Measurements from ENCODE around the gene TCAF1.
"Not testable (repeated sequence)": the region's sequence is repeated elsewhere in the genome, so short reads cannot be mapped to it uniquely, and the experiment has no call there.

The TCAF1 gene

DNA sequence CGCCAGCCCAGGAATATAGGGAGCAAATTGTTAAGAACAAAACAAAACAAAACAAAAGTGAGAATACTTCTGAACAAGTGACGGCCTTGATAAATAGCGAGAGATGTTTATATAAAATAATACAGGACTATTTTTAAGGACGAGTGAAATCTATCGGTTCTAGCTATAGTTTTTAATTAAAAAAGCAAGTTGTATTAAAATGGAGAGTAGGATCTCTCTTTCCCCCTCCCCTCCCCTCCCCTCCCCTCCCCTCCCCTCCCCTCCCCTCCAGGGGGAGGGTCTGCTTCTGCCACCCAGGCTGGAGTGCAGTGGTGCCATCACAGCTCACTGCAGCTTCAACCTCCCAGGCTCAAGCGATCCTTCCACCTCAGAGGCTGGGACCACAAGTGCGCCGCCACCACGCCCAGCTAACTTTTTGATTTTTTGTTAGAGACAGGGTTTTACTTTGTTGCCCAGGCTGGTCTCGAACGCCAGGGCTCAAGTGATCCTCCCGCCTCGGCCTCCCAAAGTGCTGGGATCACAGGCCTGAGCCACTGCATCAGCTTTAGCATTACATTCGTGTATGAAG lies 440 bp upstream of the TCAF1 start:
- no peak for DNase-seq (ENCODE audit: low read depth)

DNA sequence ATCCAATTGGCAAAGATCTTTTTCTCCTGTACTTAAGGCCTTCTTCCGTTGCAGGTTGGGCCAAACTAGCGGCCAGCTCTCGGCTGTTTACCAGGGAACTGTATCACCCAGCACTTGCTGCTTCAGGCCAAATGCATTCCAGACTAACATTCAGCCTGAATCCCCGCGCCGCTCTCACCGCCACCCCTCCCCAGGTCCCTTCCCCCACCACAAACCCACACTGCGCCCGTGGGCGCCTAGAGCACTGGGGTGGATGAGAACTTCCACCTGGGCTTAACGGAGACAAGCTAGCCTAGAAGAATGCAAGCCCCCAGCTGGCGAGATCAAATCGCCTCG lies 676 bp downstream of the TCAF1 start:
- no peak for DNase-seq (ENCODE audit: low read depth)

- DNase-seq (ENCODE audit: low read depth): no peak
These were observed 1.7 kb downstream of the TCAF1 start for GRCh38 chr7:143900230-143900766.

- no peak for DNase-seq (ENCODE audit: low read depth)
These were observed 3.2 kb downstream of the TCAF1 start for GRCh38 chr7:143898810-143899209.

DNA sequence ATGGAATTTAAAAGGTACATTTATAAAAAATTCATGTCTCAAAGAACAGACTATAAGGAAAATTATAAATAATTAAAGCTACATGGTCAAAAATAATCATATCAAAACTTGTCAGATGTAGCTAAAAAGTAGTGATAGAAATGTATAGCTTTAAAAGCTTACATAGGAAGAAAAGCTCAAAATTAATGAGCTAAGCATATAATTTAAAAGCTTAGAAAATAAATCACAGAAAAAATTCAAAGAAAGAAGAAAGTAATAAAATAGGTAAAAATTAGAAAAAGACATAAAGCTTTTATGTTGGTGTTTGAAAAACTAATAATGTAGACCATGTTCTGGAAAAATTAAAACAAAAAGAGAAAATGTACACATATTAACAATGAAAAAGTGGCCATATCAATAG lies 5.3 kb downstream of the TCAF1 start:
- DNase-seq (ENCODE audit: low read depth): no peak

DNA sequence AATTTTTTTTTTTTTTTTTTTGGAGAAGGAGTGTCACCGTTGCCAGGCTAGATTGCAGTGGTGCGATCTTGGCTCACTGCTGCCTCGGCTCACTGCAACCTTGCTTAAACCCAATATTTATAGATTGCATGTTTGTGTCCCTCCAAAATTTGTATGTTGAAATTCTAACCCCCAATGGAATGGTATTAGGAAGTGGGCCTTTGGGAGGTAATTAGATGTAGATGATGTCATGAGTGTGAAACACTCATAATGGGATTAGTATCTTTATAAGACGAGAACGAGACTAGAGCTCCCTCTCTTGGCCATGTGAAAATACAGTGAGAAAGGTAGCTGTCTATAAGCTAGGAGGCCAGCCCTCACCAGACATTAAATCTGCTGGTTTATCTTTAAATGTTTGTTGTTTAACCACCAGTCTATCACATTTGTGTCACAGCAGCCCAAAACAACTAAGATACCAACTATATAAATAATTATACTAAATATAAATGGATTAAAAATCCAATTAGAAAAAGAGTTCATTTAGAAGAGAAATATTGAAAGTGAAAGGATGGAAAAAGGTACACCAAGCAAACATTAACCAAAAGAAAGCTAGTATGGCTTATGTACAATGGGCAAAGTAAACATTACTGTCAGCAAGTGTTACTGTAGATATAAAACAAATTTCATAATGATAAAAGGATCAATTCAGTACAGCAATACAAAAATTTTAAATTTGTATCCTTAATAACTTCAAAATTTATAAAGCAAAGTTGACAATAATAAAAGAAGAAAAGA lies 9.3 kb downstream of the TCAF1 start:
- DNase-seq (ENCODE audit: low read depth): no peak

- no peak for DNase-seq (ENCODE audit: low read depth)
These were observed 10.5 kb downstream of the TCAF1 start for GRCh38 chr7:143891457-143891856.

- no peak for DNase-seq (ENCODE audit: low read depth)
These were observed 11.4 kb downstream of the TCAF1 start for GRCh38 chr7:143890558-143890957.

DNA sequence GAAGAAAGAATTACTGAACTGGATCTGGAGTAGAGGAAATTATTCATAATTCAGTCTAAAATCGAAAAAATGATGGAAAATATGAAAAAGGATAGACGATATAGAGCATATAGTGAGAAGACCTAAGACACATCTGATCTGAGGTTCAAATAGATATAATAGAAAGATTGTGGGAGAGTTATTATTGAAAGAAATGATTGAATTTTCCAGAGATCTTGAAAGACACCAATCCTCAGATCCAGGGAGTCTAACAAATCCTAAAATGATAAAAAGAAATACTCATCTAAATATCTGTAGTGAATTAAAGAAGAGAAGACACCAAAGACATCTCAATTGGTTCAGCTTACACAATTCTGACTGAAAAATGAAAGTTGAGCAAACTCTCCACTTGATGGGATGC lies 12.9 kb downstream of the TCAF1 start:
- DNase-seq (ENCODE audit: low read depth): no peak

GRCh38 chr7:143886826-143887477 lies 15.0 kb downstream of the TCAF1 start:
- no peak for DNase-seq (ENCODE audit: low read depth)

GRCh38 chr7:143885951-143886350 lies 16.0 kb downstream of the TCAF1 start:
- no peak for DNase-seq (ENCODE audit: low read depth)

GRCh38 chr7:143884969-143885559 lies 16.9 kb downstream of the TCAF1 start:
- no peak for DNase-seq (ENCODE audit: low read depth)

GRCh38 chr7:143884241-143884968 lies 17.6 kb downstream of the TCAF1 start:
- DNase-seq (ENCODE audit: low read depth): no peak

DNA sequence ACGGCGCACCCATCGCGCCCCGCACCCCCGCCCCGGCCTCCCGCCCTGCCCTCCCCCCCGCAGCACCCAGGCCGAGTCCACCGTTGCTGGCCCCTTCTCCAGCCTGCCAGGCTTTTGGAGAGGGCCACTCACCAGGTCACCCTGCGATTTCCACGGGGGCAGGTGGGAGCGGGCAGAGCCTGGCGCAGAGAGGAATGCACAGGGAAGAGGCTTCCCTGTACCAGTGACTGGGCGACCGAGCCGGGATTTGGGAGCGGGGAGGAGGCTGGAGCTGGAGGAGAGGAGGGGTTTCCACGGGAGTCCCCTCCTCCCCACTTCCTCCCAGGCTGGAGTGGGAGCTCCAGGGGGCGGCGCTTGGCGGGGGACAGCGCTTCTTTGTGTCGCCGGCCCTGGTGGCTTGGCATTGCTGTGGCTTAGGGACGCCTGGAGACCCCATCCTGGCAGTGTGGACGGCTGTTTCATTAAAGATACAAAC lies 19.3 kb downstream of the TCAF1 start:
- DNase-seq (ENCODE audit: low read depth): no peak

DNA sequence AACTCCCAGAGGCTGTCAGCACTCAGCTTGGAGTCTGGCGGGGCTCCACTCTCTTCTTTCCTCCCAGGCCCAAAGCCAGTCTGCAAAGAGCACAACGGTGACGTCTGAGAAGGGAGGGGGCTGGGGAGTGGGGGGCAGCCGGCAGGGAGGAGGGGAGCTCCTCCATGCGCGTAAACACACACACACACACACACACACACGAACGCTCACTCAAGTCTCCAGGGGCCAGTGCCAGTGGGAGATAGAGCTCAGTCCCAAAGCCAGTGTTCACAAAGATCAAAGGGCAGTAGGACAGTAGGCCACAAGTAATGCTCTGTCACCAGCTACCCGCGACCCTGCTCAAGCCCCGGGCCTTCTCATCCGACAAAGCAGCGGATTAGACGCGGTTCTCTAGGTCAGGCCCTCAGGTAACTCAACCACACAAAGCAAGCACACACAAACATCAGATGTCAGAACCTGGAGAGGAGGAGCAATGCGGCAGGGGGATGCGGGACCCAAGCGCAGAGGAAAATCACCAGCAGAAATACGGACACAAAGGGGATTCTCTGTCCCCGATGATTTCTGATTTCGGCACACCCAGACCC lies 19.9 kb downstream of the TCAF1 start:
- no peak for DNase-seq (ENCODE audit: low read depth)

GRCh38 chr7:143878884-143879283 lies 23.1 kb downstream of the TCAF1 start:
- no peak for DNase-seq (ENCODE audit: low read depth)

- no peak for DNase-seq (ENCODE audit: low read depth)
These were observed 24.9 kb downstream of the TCAF1 start for GRCh38 chr7:143877098-143877497.

GRCh38 chr7:143876218-143876617 lies 25.8 kb downstream of the TCAF1 start:
- DNase-seq (ENCODE audit: low read depth): no peak

- DNase-seq (ENCODE audit: low read depth): not testable (repeated sequence)
These were observed 28.7 kb downstream of the TCAF1 start for GRCh38 chr7:143873242-143873641.

DNA sequence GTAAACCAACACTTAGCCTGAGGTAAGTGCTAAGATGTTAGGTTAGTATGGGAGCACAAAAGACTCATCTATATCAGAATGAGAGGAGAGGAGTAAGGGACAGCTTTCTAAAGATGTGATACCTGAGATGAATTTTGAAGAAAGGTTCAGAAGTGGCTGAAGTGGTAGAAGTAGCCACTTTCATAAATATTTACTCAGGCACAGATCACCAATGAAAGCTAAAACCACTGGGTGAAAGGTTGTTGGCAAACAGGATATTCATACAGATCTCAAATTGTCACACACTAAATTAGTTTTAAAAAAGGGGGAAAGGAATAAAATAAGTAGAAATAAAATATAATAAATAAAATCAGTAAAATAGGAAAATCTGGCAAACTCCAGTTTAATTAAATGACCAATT lies 30.4 kb downstream of the TCAF1 start:
- DNase-seq (ENCODE audit: low read depth): not testable (repeated sequence)

- not testable (repeated sequence) for DNase-seq (ENCODE audit: low read depth)
These were observed 44.0 kb downstream of the TCAF1 start for GRCh38 chr7:143857994-143858393.

DNA sequence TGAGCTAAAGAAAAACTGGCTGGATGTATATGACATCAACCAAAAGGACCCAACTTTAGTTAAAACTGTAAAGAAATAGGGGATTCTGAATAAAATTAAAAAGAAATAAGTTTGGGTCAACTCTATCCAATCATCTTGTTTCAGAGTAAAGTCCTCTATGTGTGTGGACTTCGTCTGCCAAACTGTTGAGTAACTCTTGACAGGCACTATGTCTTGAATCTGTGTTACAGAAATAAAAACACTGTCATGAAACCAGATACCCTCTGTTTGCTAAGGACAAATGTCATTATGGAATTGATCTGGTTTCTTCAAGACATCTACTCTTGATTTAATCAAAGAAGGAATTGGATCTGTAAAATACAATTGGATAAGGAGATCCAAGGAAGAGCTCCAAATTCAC lies 46.5 kb downstream of the TCAF1 start:
- DNase-seq (ENCODE audit: low read depth): not testable (repeated sequence)
